RWPE2 (cell line): ENCODE results near the gene TICRR.

Experiments
- ATAC-seq: fragments of 200-7000 bp; cut with Tn5 transposase; 3 replicates; pipeline ENCODE4 v1.9.1; 2021; ENCODE audit warnings: low read depth
- DNase-seq: peaks from one replicate; pipeline ENCODE4 v3.0.0-alpha.2; 2020; ENCODE audit warnings: low spot score
- H3K27ac ChIP-seq: fragments of 450-650 bp; 2 replicates; pipeline ENCODE4 v1.5.1; 2017; ENCODE audit warnings: mild to moderate bottlenecking; ENCODE audit not compliant: poor library complexity, severe bottlenecking
- H3K27me3 ChIP-seq: fragments of 250-450 bp; sonication (Bioruptor Pico); 2 replicates; pipeline ENCODE4 v1.5.1; 2021; ENCODE audit warnings: mild to moderate bottlenecking, moderate library complexity; ENCODE audit not compliant: insufficient read depth, poor library complexity, severe bottlenecking
- H3K36me3 ChIP-seq: fragments of 250-450 bp; sonication (Bioruptor Pico); 2 replicates; pipeline ENCODE4 v1.5.1; 2020; ENCODE audit warnings: low read depth, mild to moderate bottlenecking, moderate library complexity
- H3K4me1 ChIP-seq: fragments of 250-450 bp; sonication (Bioruptor Pico); 2 replicates; pipeline ENCODE4 v1.5.1; 2021; ENCODE audit warnings: mild to moderate bottlenecking, moderate library complexity; ENCODE audit not compliant: insufficient read depth, poor library complexity, severe bottlenecking
- H3K4me3 ChIP-seq: fragments of 250-450 bp; sonication (Bioruptor Pico); 2 replicates; pipeline ENCODE4 v1.5.1; 2021; ENCODE audit warnings: mild to moderate bottlenecking, moderate library complexity; ENCODE audit not compliant: severe bottlenecking
- H3K9me3 ChIP-seq: fragments of 250-450 bp; sonication (Bioruptor Pico); 2 replicates; pipeline ENCODE4 v1.5.1; 2021; ENCODE audit warnings: mild to moderate bottlenecking, moderate library complexity; ENCODE audit not compliant: severe bottlenecking
- TF ChIP-seq, protein P1 (sequence below): fragments of 450-650 bp; IDR thresholded peaks from one replicate; pipeline ENCODE4 v1.5.1; 2017; ENCODE audit warnings: mild to moderate bottlenecking, moderate library complexity; ENCODE audit not compliant: poor library complexity, severe bottlenecking

The TICRR gene

DNA sequence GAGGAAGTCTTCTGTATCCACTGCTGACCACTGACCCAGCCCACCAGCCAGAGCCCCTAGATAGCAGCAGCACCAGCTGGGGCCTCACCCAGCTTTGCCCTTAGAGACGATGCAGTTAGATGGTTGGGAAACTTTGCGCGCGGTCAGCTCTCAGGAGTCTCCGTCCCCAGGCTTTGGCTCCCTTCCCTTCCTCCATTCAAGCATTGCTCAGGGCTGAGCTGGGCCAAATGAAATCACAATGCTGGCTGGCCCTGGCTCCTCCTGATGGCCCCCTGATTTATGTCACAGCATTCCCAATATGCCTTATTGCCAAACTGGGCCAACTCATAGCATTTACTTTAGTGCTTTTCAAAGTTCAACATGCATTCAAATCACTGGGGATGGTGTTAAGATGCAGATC lies 44.3 kb upstream of the TICRR start:
- Histone ChIP-seq H3K27ac (no peak overlapping the region), H3K36me3 (no peaks in the 10 kb centered on the region), H3K27me3 (no peaks in the 10 kb centered on the region), H3K4me3 (no peak overlapping the region), H3K9me3 (no peaks in the 10 kb centered on the region), H3K4me1 (peaks cover 7% of the 10 kb centered on the region)
- DNase-seq (no peak), ATAC-seq (no peak)
- TF ChIP-seq, protein P1, sequence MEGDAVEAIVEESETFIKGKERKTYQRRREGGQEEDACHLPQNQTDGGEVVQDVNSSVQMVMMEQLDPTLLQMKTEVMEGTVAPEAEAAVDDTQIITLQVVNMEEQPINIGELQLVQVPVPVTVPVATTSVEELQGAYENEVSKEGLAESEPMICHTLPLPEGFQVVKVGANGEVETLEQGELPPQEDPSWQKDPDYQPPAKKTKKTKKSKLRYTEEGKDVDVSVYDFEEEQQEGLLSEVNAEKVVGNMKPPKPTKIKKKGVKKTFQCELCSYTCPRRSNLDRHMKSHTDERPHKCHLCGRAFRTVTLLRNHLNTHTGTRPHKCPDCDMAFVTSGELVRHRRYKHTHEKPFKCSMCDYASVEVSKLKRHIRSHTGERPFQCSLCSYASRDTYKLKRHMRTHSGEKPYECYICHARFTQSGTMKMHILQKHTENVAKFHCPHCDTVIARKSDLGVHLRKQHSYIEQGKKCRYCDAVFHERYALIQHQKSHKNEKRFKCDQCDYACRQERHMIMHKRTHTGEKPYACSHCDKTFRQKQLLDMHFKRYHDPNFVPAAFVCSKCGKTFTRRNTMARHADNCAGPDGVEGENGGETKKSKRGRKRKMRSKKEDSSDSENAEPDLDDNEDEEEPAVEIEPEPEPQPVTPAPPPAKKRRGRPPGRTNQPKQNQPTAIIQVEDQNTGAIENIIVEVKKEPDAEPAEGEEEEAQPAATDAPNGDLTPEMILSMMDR = no peak

DNA sequence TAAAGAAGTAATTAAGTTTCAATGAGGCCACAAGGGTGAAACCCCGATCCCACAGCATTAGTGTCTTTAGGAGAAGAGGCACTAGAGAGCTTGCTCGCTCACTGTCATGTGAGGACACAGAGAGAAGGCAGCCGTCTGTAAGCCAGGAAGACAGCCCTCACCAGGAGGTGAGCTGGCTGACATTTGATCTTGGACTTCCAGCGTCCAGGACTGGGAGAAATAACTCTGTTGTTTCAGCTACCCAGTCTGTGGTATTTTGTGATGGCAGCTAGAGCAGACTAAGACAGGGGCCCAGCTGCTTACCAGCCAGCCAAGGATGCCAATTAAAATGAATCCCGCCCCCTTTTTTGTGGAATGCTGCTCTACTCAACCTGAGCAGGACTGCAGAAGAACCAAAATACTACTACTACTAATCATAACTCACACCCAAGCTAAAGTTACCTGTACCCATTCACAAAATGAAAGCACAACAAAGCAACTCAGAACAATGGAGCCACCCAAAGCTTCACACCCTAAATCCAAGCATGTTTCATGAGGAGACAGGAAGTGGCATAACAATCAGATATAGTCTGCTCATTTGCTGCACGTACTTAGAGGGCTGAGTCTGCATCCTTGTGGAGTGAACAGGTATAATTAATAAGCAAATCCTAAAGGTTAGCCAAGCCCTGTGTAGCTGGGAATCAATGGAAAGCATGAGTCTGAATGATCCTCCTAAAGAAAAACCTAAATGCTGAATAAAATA lies 43.3 kb upstream of the TICRR start:
- Histone ChIP-seq H3K27me3 (no peaks in the 10 kb centered on the region), H3K36me3 (no peaks in the 10 kb centered on the region), H3K4me3 (no peak overlapping the region), H3K4me1 (peaks cover 7% of the 10 kb centered on the region), H3K9me3 (no peaks in the 10 kb centered on the region), H3K27ac (peak overlapping the region; percentile 13)
- ATAC-seq = peak; percentile 82
- TF ChIP-seq, protein P1 = no peak
- DNase-seq = no peak

DNA sequence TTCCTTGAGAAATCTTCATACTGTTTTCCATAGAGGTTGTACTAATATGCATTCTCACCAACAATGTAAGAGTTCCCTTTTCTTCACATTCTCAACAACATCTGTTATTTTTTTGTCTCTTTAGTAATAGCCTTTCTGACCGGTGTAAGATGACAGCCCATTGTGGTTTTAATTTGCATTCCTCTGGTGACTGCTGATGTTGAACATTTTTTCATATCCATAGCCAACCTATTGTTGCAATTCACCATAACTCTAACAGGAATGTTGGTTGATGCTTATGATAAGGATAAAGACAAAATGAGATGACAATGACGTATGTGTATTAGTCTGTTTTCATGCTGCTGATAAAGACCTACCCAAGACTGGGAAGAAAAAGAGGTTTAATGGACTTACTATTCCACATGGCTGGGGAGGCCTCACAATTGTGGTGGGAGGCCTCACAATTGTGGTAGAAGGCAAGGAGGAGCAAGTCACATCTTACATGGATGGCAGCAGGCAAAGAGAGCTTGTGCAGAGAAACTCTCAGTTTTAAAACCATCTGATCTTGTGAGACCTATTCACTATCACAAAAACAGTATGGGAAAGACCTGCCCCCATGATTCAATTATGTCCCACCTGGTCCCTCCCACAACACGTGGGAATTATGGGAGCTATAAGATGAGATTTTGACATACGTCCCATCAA lies 41.3 kb upstream of the TICRR start:
- H3K4me1 ChIP-seq = peaks cover 7% of the 10 kb centered on the region
- DNase-seq = no peak
- H3K27ac ChIP-seq = no peak overlapping the region
- TF ChIP-seq, protein P1 = no peak
- H3K4me3 ChIP-seq = no peak overlapping the region
- no peak for ATAC-seq
- no peaks in the 10 kb centered on the region for H3K9me3 ChIP-seq
- no peaks in the 10 kb centered on the region for H3K27me3 ChIP-seq
- H3K36me3 ChIP-seq = no peaks in the 10 kb centered on the region

DNA sequence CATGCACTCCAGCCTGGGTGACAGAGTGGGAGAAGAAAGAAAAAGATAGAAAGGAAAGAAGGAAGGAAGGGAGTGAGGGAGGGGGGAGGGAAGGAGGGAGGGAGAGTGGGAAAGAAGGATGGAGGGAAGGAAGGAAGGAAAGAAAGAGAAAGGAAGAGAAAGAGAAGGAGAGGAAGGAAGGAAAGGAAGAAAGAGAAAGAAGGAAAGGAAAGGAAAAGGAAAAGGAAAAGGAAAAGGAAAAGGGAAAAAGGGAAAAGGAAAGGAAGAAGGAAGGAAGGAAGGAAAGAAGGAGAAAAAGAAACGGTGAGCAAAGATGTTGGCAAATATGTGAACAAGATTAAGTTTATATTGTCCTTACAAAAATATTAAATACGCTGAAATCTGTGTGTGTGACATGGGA lies 36.2 kb upstream of the TICRR start:
- ATAC-seq (no peak), DNase-seq (no peak)
- Histone ChIP-seq H3K9me3 (no peaks in the 10 kb centered on the region), H3K27me3 (no peaks in the 10 kb centered on the region), H3K36me3 (no peaks in the 10 kb centered on the region), H3K4me3 (no peak overlapping the region), H3K27ac (no peak overlapping the region), H3K4me1 (no peaks in the 10 kb centered on the region)
- TF ChIP-seq, protein P1 = no peak

DNA sequence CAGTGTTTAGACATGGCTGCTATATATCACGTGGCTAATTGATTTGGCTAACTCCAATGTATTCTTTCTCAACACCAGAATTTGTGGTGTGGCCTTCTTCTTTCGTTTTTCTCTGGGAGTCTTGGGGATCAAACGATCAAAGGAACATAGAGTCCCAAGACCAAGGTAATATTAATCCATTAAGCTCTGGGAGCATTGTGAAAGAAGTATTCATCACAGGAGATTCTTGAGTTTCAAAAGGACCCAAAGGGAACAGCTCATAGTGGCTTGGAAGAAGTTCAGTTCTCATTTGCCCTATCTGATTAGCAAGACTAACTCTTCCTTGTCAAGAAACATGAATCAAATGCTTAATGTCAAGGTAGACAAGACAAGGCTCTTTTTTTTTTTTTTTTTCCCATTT lies 32.9 kb upstream of the TICRR start:
- ATAC-seq = 0 out of 3 replicates have a peak, but pooled peaks have one; percentile 19
- Histone ChIP-seq H3K9me3 (no peaks in the 10 kb centered on the region), H3K27me3 (no peaks in the 10 kb centered on the region), H3K4me3 (no peak overlapping the region), H3K27ac (no peak overlapping the region), H3K36me3 (no peaks in the 10 kb centered on the region), H3K4me1 (no peaks in the 10 kb centered on the region)
- no peak for DNase-seq
- TF ChIP-seq, protein P1 = no peak
